Lung (tissue), 12 donors: ENCODE data around the gene TENT5C. TPM values are rescaled to one million over a fixed set of nuclear protein-coding genes. Genes with fewer than 3 reads are reported as not detected.

Experiments used
- ATAC-seq: fragments of 200-7000 bp; cut with Tn5 transposase; one replicate; pipeline ENCODE4 v1.9.1; 2020; ENCODE audit warnings: moderate number of reproducible peaks; ENCODE audit not compliant: insufficient read depth, low FRiP score
- DNase-seq, 3 donors: peaks; one replicate each; pipeline ENCODE4 v3.0.0-alpha.2; 2013 to 2017
- H3K27ac ChIP-seq, 2 donors: one replicate each; pipeline ENCODE4 v1.5.1; 2013; ENCODE audit warnings: mild to moderate bottlenecking in 2 of 2, moderate library complexity in 2 of 2, control low read depth in 1 of 2, inconsistent platforms in 1 of 2, low read depth in 1 of 2, low read length in 1 of 2
- H3K27me3 ChIP-seq, 3 donors: one replicate each; pipeline ENCODE4 v1.5.1; 2013; ENCODE audit warnings: low read length in 2 of 3; ENCODE audit not compliant: control insufficient read depth in 3 of 3, insufficient read depth in 3 of 3
- H3K36me3 ChIP-seq, 4 donors: one replicate each; pipeline ENCODE4 v1.5.1; 2013; ENCODE audit warnings: low read length in 4 of 4, mild to moderate bottlenecking in 1 of 4, moderate library complexity in 1 of 4; ENCODE audit not compliant: control insufficient read depth in 4 of 4, insufficient read depth in 4 of 4
- H3K4me1 ChIP-seq, 5 donors: one replicate each; pipeline ENCODE4 v1.5.1; 2013; ENCODE audit warnings: low read length in 5 of 5, mild to moderate bottlenecking in 2 of 5, moderate library complexity in 1 of 5; ENCODE audit not compliant: control insufficient read depth in 5 of 5, insufficient read depth in 5 of 5
- H3K4me3 ChIP-seq: one replicate; pipeline ENCODE4 v1.5.1; 2013; ENCODE audit warnings: mild to moderate bottlenecking, control low read depth, moderate library complexity
- H3K9ac ChIP-seq, 2 donors: one replicate each; pipeline ENCODE4 v1.5.1; 2013; ENCODE audit warnings: low read length in 2 of 2, control low read depth in 1 of 2; ENCODE audit not compliant: insufficient read depth in 1 of 2
- H3K9me3 ChIP-seq, 4 donors: one replicate each; pipeline ENCODE4 v1.5.1; 2013; ENCODE audit warnings: low read length in 3 of 4, mild to moderate bottlenecking in 1 of 4, moderate library complexity in 1 of 4; ENCODE audit not compliant: control insufficient read depth in 4 of 4, insufficient read depth in 3 of 4
- CTCF ChIP-seq: IDR thresholded peaks from 2 replicates; pipeline ENCODE4 v1.5.1; 2012; ENCODE audit warnings: mild to moderate bottlenecking; ENCODE audit errors: control extremely low read depth, extremely low read depth
- WGBS, 2 donors: extraction: QIAGEN DNeasy Blood & Tissue Kit; methylation state at CpG; one replicate each; pipeline ENCODE4 v1.1.7; 2013; 5-methylcytosine and 5-hydroxymethylcytosine counted together
- polyA plus RNA-seq, 2 donors: library from polyadenylated mRNA; stranded (reverse); fragments of 200-250 nt; gene quantifications; one replicate each; pipeline ENCODE4 v1.2.1, GENCODE V29; 2013
- total RNA-seq, 2 donors: library from RNA; depleted of rRNA in 1 of 2; stranded (reverse); fragments of >200 nt in 1 of 2; gene quantifications; one replicate each; pipeline ENCODE4 v1.2.1, GENCODE V29; 2014 to 2021
- donor health status: control.
- donor health status: control.
- donor health status: Bipolar disorder and iron deficiency.
- donor health status: healthy.
- donor health status: DM: yes; HTN: yes; CAD: no.

The TENT5C gene
- total and polyA plus RNA-seq, 4 donors = 2.7 to 39.0 (median 17.5) TPM

- DNase-seq = no peak
- no peak overlapping the region for H3K9ac ChIP-seq
- no peak for TF ChIP-seq CTCF
- no peaks in the 10 kb centered on the region for H3K9me3 ChIP-seq
- H3K27me3 ChIP-seq = no peaks in the 10 kb centered on the region
- peaks cover 0 to 8% (median 0%) of the 10 kb centered on the region in 5 donors for H3K4me1 ChIP-seq
- no peak overlapping the region for H3K27ac ChIP-seq
- no peak for ATAC-seq
- 94 to 97% methylated on average over 3 of the region's 3 CpGs for WGBS, 2 donors
- H3K36me3 ChIP-seq = no peaks in the 10 kb centered on the region
- no peak overlapping the region for H3K4me3 ChIP-seq
These were observed 29.6 kb upstream of the TENT5C start for GRCh38 chr1:117576236-117576635.

GRCh38 chr1:117577191-117577885, 28.5 kb upstream of the TENT5C start:
- peaks cover 0 to 8% (median 0%) of the 10 kb centered on the region in 5 donors for H3K4me1 ChIP-seq
- no peaks in the 10 kb centered on the region for H3K36me3 ChIP-seq
- no peak for TF ChIP-seq CTCF
- no peak overlapping the region for H3K27ac ChIP-seq
- DNase-seq = no peak
- WGBS, 2 donors = 65 to 86% methylated on average over 2 of the region's 2 CpGs
- no peaks in the 10 kb centered on the region for H3K9me3 ChIP-seq
- H3K27me3 ChIP-seq = no peaks in the 10 kb centered on the region
- no peak for ATAC-seq
- no peak overlapping the region for H3K9ac ChIP-seq
- H3K4me3 ChIP-seq = no peak overlapping the region

GRCh38 chr1:117578466-117578865, 27.4 kb upstream of the TENT5C start:
- H3K9me3 ChIP-seq = no peaks in the 10 kb centered on the region
- no peak for ATAC-seq
- H3K36me3 ChIP-seq = no peaks in the 10 kb centered on the region
- no peaks in the 10 kb centered on the region for H3K27me3 ChIP-seq
- H3K4me1 ChIP-seq = peaks cover 0 to 8% (median 0%) of the 10 kb centered on the region in 5 donors
- WGBS, 2 donors = 93 to 98% methylated on average over 4 of the region's 4 CpGs
- no peak overlapping the region for H3K4me3 ChIP-seq
- no peak overlapping the region for H3K27ac ChIP-seq
- DNase-seq = no peak
- no peak overlapping the region for H3K9ac ChIP-seq
- TF ChIP-seq CTCF = no peak
